GM12878 (cell line): Measurements from ENCODE around the gene COL18A1. TPM values are rescaled to one million over a fixed set of nuclear protein-coding genes. Genes with fewer than 3 reads are reported as not detected.

ENCODE experiments used
- ATAC-seq: fragments of 200-7000 bp; cut with Tn5 transposase; 3 replicates; pipeline ENCODE4 v1.9.1; 2020; ENCODE audit warnings: mild to moderate bottlenecking, moderate library complexity
- BruUV-seq: library from RNA; stranded (reverse); fragments of 400-500 nt; replicated peaks from 2 replicates; lab custom pipeline; 2021; lab: Mats Ljungman, UMichigan
- CTCF ChIA-PET: fragments of 300-600 bp; sonication (Branson Sonifier 250); formaldehyde crosslinking; extraction: SDS; loops from one replicate; lab custom pipeline; 2021; ENCODE audit warnings: inconsistent platforms; lab: Yijun Ruan, JAX
- POLR2A ChIA-PET: fragments of 350-600 bp; formaldehyde crosslinking; extraction: SDS; loops from one replicate; lab custom pipeline; 2021; ENCODE audit warnings: inconsistent platforms; lab: Charles Lee
- RAD21 ChIA-PET: fragments of 300-600 bp; sonication (Branson Sonifier 250); formaldehyde crosslinking; loops from one replicate; lab custom pipeline; 2023; ENCODE audit warnings: antibody characterized with exemption; ENCODE audit not compliant: unreplicated experiment; lab: Charles Lee
- SMC1A ChIA-PET: fragments of 300-600 bp; sonication (Branson Sonifier 250); formaldehyde crosslinking; loops from one replicate; lab custom pipeline; 2023; ENCODE audit not compliant: unreplicated experiment, uncharacterized antibody; lab: Charles Lee
- DNase-seq: peaks from one replicate; pipeline ENCODE4 v3.0.0-alpha.2; 2011; ENCODE audit warnings: low read depth, low spot score
- FAIRE-seq: peaks from 3 replicates; lab custom pipeline; 2011; peaks lifted over from hg19 to GRCh38; lab: Jason Lieb, UNC
- H2AFZ ChIP-seq: 2 replicates; pipeline ENCODE4 v1.6.0; 2011; ENCODE audit warnings: low read depth, low read length, control low read depth; ENCODE audit not compliant: control insufficient read depth
- H3K27ac ChIP-seq: 2 replicates; pipeline ENCODE4 v1.5.1; 2011; ENCODE audit warnings: control low read depth; ENCODE audit not compliant: control insufficient read depth, insufficient read depth
- H3K27me3 ChIP-seq, 2 experiments: replicated peaks in 1 of 2; 2 replicates each; pipeline versions ENCODE4 v1.6.0 to v1.6.1; 2011; ENCODE audit warnings: low read length in 1 of 2; ENCODE audit not compliant: control insufficient read depth in 2 of 2, insufficient read depth in 2 of 2
- H3K36me3 ChIP-seq, 2 experiments: 2 replicates each; pipeline ENCODE4 v1.5.1; 2011; ENCODE audit warnings: low read length in 1 of 2; ENCODE audit not compliant: control insufficient read depth in 2 of 2, insufficient read depth in 2 of 2
- H3K4me1 ChIP-seq: 2 replicates; pipeline ENCODE4 v1.6.1; 2011; ENCODE audit warnings: mild to moderate bottlenecking, low read length, moderate library complexity, mixed read lengths; ENCODE audit not compliant: control insufficient read depth, insufficient read depth
- H3K4me2 ChIP-seq: 2 replicates; pipeline ENCODE4 v1.6.0; 2011; ENCODE audit warnings: control low read depth; ENCODE audit not compliant: control insufficient read depth, insufficient read depth
- H3K4me3 ChIP-seq: fragments of 200-600 bp; sonication (generic); 2 replicates; pipeline ENCODE4 v1.5.1; 2016
- H3K79me2 ChIP-seq: 2 replicates; pipeline ENCODE4 v1.6.0; 2011; ENCODE audit warnings: low read length; ENCODE audit not compliant: control insufficient read depth, insufficient read depth
- H3K9ac ChIP-seq: 2 replicates; pipeline ENCODE4 v1.8.0; 2011; ENCODE audit warnings: low read length, control low read depth, mixed read lengths; ENCODE audit not compliant: control insufficient read depth, insufficient read depth
- H3K9me3 ChIP-seq: replicated peaks from 3 replicates; pipeline ENCODE4 v1.5.1; 2011; ENCODE audit warnings: mild to moderate bottlenecking, low read length; ENCODE audit not compliant: control insufficient read depth, insufficient read depth
- H4K20me1 ChIP-seq: 2 replicates; pipeline ENCODE4 v1.6.0; 2011; ENCODE audit not compliant: control insufficient read depth, insufficient read depth
- CHD2 ChIP-seq: IDR thresholded peaks from 2 replicates; pipeline ENCODE4 v1.6.1; 2011; ENCODE audit warnings: low read depth, low read length, improper control_type of control experiment, borderline replicate concordance
- E2F4 ChIP-seq: IDR thresholded peaks from 2 replicates; pipeline ENCODE4 v1.6.1; 2012; ENCODE audit warnings: low read depth, low read length, improper control_type of control experiment
- EED ChIP-seq: sonication (generic); IDR thresholded peaks from 2 replicates; pipeline ENCODE4 v1.6.1; 2016; ENCODE audit warnings: antibody characterized with exemption, low read depth
- MTA3 ChIP-seq: IDR thresholded peaks from 2 replicates; pipeline ENCODE4 v1.6.1; 2012; ENCODE audit warnings: low read length, inconsistent platforms, borderline replicate concordance
- PBX3 ChIP-seq: IDR thresholded peaks from 2 replicates; pipeline ENCODE4 v1.6.1; 2011; ENCODE audit warnings: mild to moderate bottlenecking, low read depth, low read length, moderate library complexity; ENCODE audit not compliant: insufficient replicate concordance
- POLR2AphosphoS5 ChIP-seq: IDR thresholded peaks from 2 replicates; pipeline ENCODE4 v1.6.1; 2011; ENCODE audit warnings: mild to moderate bottlenecking, low read length, inconsistent platforms
- RBBP5 ChIP-seq: fragments of 200-600 bp; sonication (generic); conservative IDR thresholded peaks from 2 replicates; pipeline ENCODE4 v1.6.1; 2016
- RCOR1 ChIP-seq: conservative IDR thresholded peaks from 2 replicates; pipeline ENCODE4 v1.6.1; 2012; ENCODE audit warnings: low read depth, low read length, improper control_type of control experiment
- SP1 ChIP-seq: IDR thresholded peaks from one replicate; pipeline ENCODE4 v1.6.1; 2011; ENCODE audit warnings: low read depth, low read length
- ZBTB4 ChIP-seq: fragments of 450-650 bp; formaldehyde crosslinking; IDR thresholded peaks from 2 replicates; pipeline ENCODE4 v1.4.0; 2022; ENCODE audit warnings: mild to moderate bottlenecking, moderate library complexity
- ZNF274 ChIP-seq: IDR thresholded peaks from one replicate; pipeline ENCODE4 v1.8.0; 2011; ENCODE audit not compliant: insufficient read length, insufficient read depth
- ZNF687 ChIP-seq: fragments of 450-650 bp; IDR thresholded peaks from 2 replicates; pipeline ENCODE4 v1.6.1; 2017; ENCODE audit warnings: mild to moderate bottlenecking, moderate library complexity
- ZZZ3 ChIP-seq: IDR thresholded peaks from 2 replicates; pipeline ENCODE4 v1.6.1; 2011; ENCODE audit warnings: low read depth; ENCODE audit not compliant: control insufficient read depth, insufficient read length
- WGBS: methylation state at CpG from one replicate; pipeline ENCODE4 v1.1.6; 2016; ENCODE audit warnings: low lambda C conversion rate; ENCODE audit not compliant: insufficient replicate concordance, insufficient coverage; ENCODE audit errors: missing lambda C conversion rate; 5-methylcytosine and 5-hydroxymethylcytosine counted together
- in situ Hi-C: fragments of 300-500 bp; cut with MboI; formaldehyde crosslinking; loops from 9 replicates; pipeline ENCODE4 v1.14.3; 2018; ENCODE audit warnings: mixed read lengths
- intact Hi-C: fragments of 100-400 bp; cut with micrococcal nuclease; formaldehyde crosslinking; loops from one replicate; pipeline ENCODE4 v1.14.2; 2022; ENCODE audit not compliant: unreplicated experiment
- polyA plus RNA-seq, 11 experiments: library from polyadenylated mRNA; depleted of rRNA in 4 of 11; unstranded in 6 of 11; stranded (reverse) in 5 of 11; fragments of >200 nt; fragmentation: Nextera tagmentation in 4 of 11; fragmentation: Illumina TruSeq in 1 of 11; extraction: Ambion mirVana in 4 of 11; extraction: Trizol in 1 of 11; gene quantifications; 1 replicate in 1 of 11; 2 replicates in 10 of 11; pipeline versions ENCODE4 v1.2.1 to v1.2.3, GENCODE V29; 2011 to 2016; ENCODE audit warnings: inconsistent platforms in 2 of 11, missing spikeins in 2 of 11, low read depth in 1 of 11
- total RNA-seq, 4 experiments: library from RNA; depleted of rRNA in 3 of 4; stranded (reverse); fragments of >200 nt in 3 of 4; fragmentation: Illumina TruSeq in 1 of 4; extraction: Trizol in 1 of 4; gene quantifications; 2 replicates each; pipeline versions ENCODE4 v1.2.1 to v1.2.3, GENCODE V29; 2013 to 2021

COL18A1 gene
- total and polyA plus RNA-seq, 10 of the 15 experiments (the other 5 are each of a cell fraction or from before 2014, with no cell fraction given): under 0.01 to 0.49 (median 0.09) TPM; not detected in 3

- no peaks in the 10 kb centered on the region for H3K36me3 ChIP-seq
- in situ Hi-C loops (no loop called here), intact Hi-C loops (no loop called here)
- no peak overlapping the region for H3K4me3 ChIP-seq
- H3K27ac ChIP-seq: no peak overlapping the region
- FAIRE-seq: no peak
- no peak overlapping the region for H3K9ac ChIP-seq
- no peak overlapping the region for H2AFZ ChIP-seq
- H3K4me1 ChIP-seq: no peaks in the 10 kb centered on the region
- H3K27me3 ChIP-seq: peaks cover 5 to 8% of the 10 kb centered on the region in 2 experiments; a peak in 3 of 4 replicates
- POLR2A ChIA-PET: interaction anchor here (0.5 kb wide), 1 partner anchor 468 kb away, joined by 5 read pairs; no protein-coding TSS in a partner anchor
- RAD21 ChIA-PET: interaction anchor here (1.3 kb wide), 1 partner anchor 115 kb away, joined by 3 read pairs; no protein-coding TSS in a partner anchor
- no peaks in the 10 kb centered on the region; the same call in 2 of the 3 replicates for H3K9me3 ChIP-seq
- WGBS: 45% methylated on average over 17 of the region's 17 CpGs
- CTCF ChIA-PET: no interaction called here
- no peak for DNase-seq
- no peak overlapping the region for H3K4me2 ChIP-seq
- no peaks in the 10 kb centered on the region for H3K79me2 ChIP-seq
- BruUV-seq: no TSS peak
- H4K20me1 ChIP-seq: no peaks in the 10 kb centered on the region
- SMC1A ChIA-PET: no interaction called here
- ATAC-seq: no peak
- TF ChIP-seq RCOR1 (no peak), ZBTB4 (no peak), ZNF687 (no peak), RBBP5 (no peak), SP1 (no peak), ZNF274 (no peak), ZZZ3 (no peak), MTA3 (no peak), CHD2 (no peak), POLR2AphosphoS5 (no peak), EED (no peak), PBX3 (no peak), E2F4 (no peak)
Observed at GRCh38 chr21:45406801-45407628, 2.0 kb downstream of the COL18A1 start.
